H9 (cell line): Measurements from ENCODE around the gene C12orf56. TPM values are rescaled to one million over a fixed set of nuclear protein-coding genes. Genes with fewer than 3 reads are reported as not detected.
A peak's percentile ranks its signal among the peaks of the same experiment; 100 is the strongest.

Experiments used
- DNase-seq: peaks from one replicate; pipeline ENCODE4 v3.0.0-alpha.2; 2017
- H2AFZ ChIP-seq: one replicate; pipeline ENCODE4 v1.6.1; 2013; ENCODE audit warnings: mild to moderate bottlenecking, low read length, control low read depth, moderate library complexity
- H2AK5ac ChIP-seq: 2 replicates; pipeline ENCODE4 v1.6.1; 2013; ENCODE audit warnings: low read length, control low read depth, mixed read lengths; ENCODE audit not compliant: insufficient read length
- H2BK120ac ChIP-seq: one replicate; pipeline ENCODE4 v1.6.1; 2013; ENCODE audit warnings: low read depth, mild to moderate bottlenecking, low read length, control low read depth, inconsistent platforms; ENCODE audit not compliant: poor library complexity, severe bottlenecking
- H2BK12ac ChIP-seq: 2 replicates; pipeline ENCODE4 v1.6.1; 2013; ENCODE audit warnings: low read length, control low read depth, mixed read lengths, low read depth; ENCODE audit not compliant: insufficient read length
- H2BK15ac ChIP-seq: 2 replicates; pipeline ENCODE4 v1.6.1; 2013; ENCODE audit warnings: low read depth, low read length, control low read depth
- H2BK20ac ChIP-seq: one replicate; pipeline ENCODE4 v1.6.1; 2013; ENCODE audit warnings: low read depth, mild to moderate bottlenecking, low read length, control low read depth, inconsistent platforms; ENCODE audit not compliant: poor library complexity, severe bottlenecking
- H2BK5ac ChIP-seq: 2 replicates; pipeline ENCODE4 v1.6.1; 2013; ENCODE audit warnings: low read length, control low read depth, mixed read lengths; ENCODE audit not compliant: insufficient read length
- H3K14ac ChIP-seq: 2 replicates; pipeline ENCODE4 v1.6.1; 2013; ENCODE audit warnings: low read length, control low read depth; ENCODE audit not compliant: insufficient read depth
- H3K18ac ChIP-seq: 2 replicates; pipeline ENCODE4 v1.6.1; 2013; ENCODE audit warnings: low read depth, mild to moderate bottlenecking, mixed read lengths, low read length, control low read depth; ENCODE audit not compliant: insufficient read length
- H3K23ac ChIP-seq: 2 replicates; pipeline ENCODE4 v1.6.1; 2013; ENCODE audit warnings: low read length, control low read depth, mixed read lengths, low read depth; ENCODE audit not compliant: insufficient read length
- H3K23me2 ChIP-seq: 2 replicates; pipeline ENCODE4 v1.6.1; 2013; ENCODE audit warnings: low read depth, mild to moderate bottlenecking, mixed read lengths, low read length, control low read depth; ENCODE audit not compliant: insufficient read length, poor library complexity, severe bottlenecking
- H3K27ac ChIP-seq: 2 replicates; pipeline ENCODE4 v1.5.1; 2013; ENCODE audit warnings: low read length, control low read depth, mixed read lengths, low read depth; ENCODE audit not compliant: insufficient read length
- H3K27me3 ChIP-seq: 2 replicates; pipeline ENCODE4 v1.6.1; 2013; ENCODE audit warnings: low read length, control low read depth, inconsistent platforms; ENCODE audit not compliant: insufficient read depth
- H3K4ac ChIP-seq: 2 replicates; pipeline ENCODE4 v1.6.1; 2013; ENCODE audit warnings: low read depth, mild to moderate bottlenecking, control low read depth, inconsistent platforms, low read length, moderate library complexity
- H3K4me1 ChIP-seq: 2 replicates; pipeline ENCODE4 v1.6.1; 2013; ENCODE audit warnings: low read length, control low read depth, inconsistent platforms; ENCODE audit not compliant: insufficient read depth
- H3K4me2 ChIP-seq: 2 replicates; pipeline ENCODE4 v1.6.1; 2013; ENCODE audit warnings: low read length, control low read depth, mixed read lengths; ENCODE audit not compliant: insufficient read length, insufficient read depth
- H3K56ac ChIP-seq: 2 replicates; pipeline ENCODE4 v1.6.1; 2013; ENCODE audit warnings: low read depth, mild to moderate bottlenecking, mixed read lengths, low read length, control low read depth; ENCODE audit not compliant: insufficient read length
- H3K79me1 ChIP-seq: 2 replicates; pipeline ENCODE4 v1.6.1; 2013; ENCODE audit warnings: low read depth, mild to moderate bottlenecking, moderate library complexity, low read length, control low read depth, inconsistent platforms; ENCODE audit not compliant: insufficient read depth, poor library complexity, severe bottlenecking
- H3K79me2 ChIP-seq: 2 replicates; pipeline ENCODE4 v1.6.1; 2013; ENCODE audit warnings: low read length, control low read depth, inconsistent platforms; ENCODE audit not compliant: insufficient read depth
- H3K9ac ChIP-seq: 2 replicates; pipeline ENCODE4 v1.6.1; 2013; ENCODE audit warnings: low read length, control low read depth, mixed read lengths; ENCODE audit not compliant: insufficient read length; ENCODE audit errors: extremely low read depth
- H3K9me3 ChIP-seq: one replicate; pipeline ENCODE4 v1.6.1; 2013; ENCODE audit warnings: low read depth, low read length, inconsistent platforms; ENCODE audit not compliant: control insufficient read depth
- H3T11ph ChIP-seq: one replicate; pipeline ENCODE4 v1.6.1; 2013; ENCODE audit warnings: mild to moderate bottlenecking, low read length, control low read depth, inconsistent platforms
- H4K20me1 ChIP-seq: one replicate; pipeline ENCODE4 v1.6.1; 2013; ENCODE audit not compliant: control insufficient read depth, insufficient read length, insufficient read depth
- H4K5ac ChIP-seq: 2 replicates; pipeline ENCODE4 v1.6.1; 2013; ENCODE audit warnings: low read depth, mild to moderate bottlenecking, mixed read lengths, low read length, control low read depth; ENCODE audit not compliant: insufficient read length
- H4K8ac ChIP-seq: replicated peaks from 2 replicates; pipeline ENCODE4 v1.6.1; 2013; ENCODE audit warnings: low read length, control low read depth, mixed read lengths, low read depth; ENCODE audit not compliant: insufficient read length
- H4K91ac ChIP-seq: 2 replicates; pipeline ENCODE4 v1.6.1; 2013; ENCODE audit warnings: low read depth, mild to moderate bottlenecking, moderate library complexity, mixed read lengths, low read length, control low read depth; ENCODE audit not compliant: insufficient read length
- H3K27ac Mint-ChIP-seq, 3 experiments: 2 replicates in 2 of 3; 3 replicates in 1 of 3; pipeline ENCODE4 v1.8.0; 2020 to 2021; ENCODE audit warnings: mixed read lengths in 3 of 3, mild to moderate bottlenecking in 1 of 3, moderate library complexity in 1 of 3
- H3K27me3 Mint-ChIP-seq: 2 replicates; pipeline ENCODE4 v1.8.0; 2021; ENCODE audit warnings: low read depth, mild to moderate bottlenecking, moderate library complexity, mixed read lengths
- H3K36me3 Mint-ChIP-seq, 3 experiments: 2 replicates in 2 of 3; 3 replicates in 1 of 3; pipeline ENCODE4 v1.8.0; 2020 to 2021; ENCODE audit warnings: low read depth in 3 of 3, mixed read lengths in 3 of 3; ENCODE audit not compliant: insufficient read depth in 1 of 3
- H3K4me1 Mint-ChIP-seq, 2 experiments: 2 replicates each; pipeline ENCODE4 v1.8.0; 2020; ENCODE audit warnings: mixed read lengths in 2 of 2
- H3K4me3 Mint-ChIP-seq, 2 experiments: 2 replicates in 1 of 2; 3 replicates in 1 of 2; pipeline ENCODE4 v1.8.0; 2020 to 2021; ENCODE audit warnings: mild to moderate bottlenecking in 2 of 2, mixed read lengths in 2 of 2, moderate library complexity in 1 of 2
- H3K9me3 Mint-ChIP-seq, 2 experiments: 2 replicates in 1 of 2; 3 replicates in 1 of 2; pipeline ENCODE4 v1.8.0; 2020; ENCODE audit warnings: mild to moderate bottlenecking in 2 of 2, mixed read lengths in 2 of 2, moderate library complexity in 1 of 2
- CTCF ChIP-seq: fragments of 200-600 bp; sonication (generic); conservative IDR thresholded peaks from 3 replicates; pipeline ENCODE4 v1.8.0; 2021; ENCODE audit warnings: antibody characterized with exemption, mild to moderate bottlenecking
- WGBS: extraction: QIAGEN DNeasy Blood & Tissue Kit; methylation state at CpG from one replicate; pipeline ENCODE4 v1.1.7; 2013; ENCODE audit warnings: missing lambda C conversion rate, low lambda C conversion rate, mixed read lengths; ENCODE audit not compliant: insufficient read length; ENCODE audit errors: extremely low coverage; 5-methylcytosine and 5-hydroxymethylcytosine counted together
- total RNA-seq: library from RNA; stranded (reverse); gene quantifications from 2 replicates; pipeline ENCODE4 v1.2.1, GENCODE V29; 2021

The C12orf56 gene
- total RNA-seq, 1 experiment from 2014 or later = 2.2 TPM

GRCh38 chr12:64222009-64222765, 168.4 kb downstream of the C12orf56 start, which contains the start of gene KICS2:
TSS of gene KICS2 (minus strand) at chr12:64222296. CDS start at chr12:64222237, 59 bp downstream.
- H3K36me3 Mint-ChIP-seq = no peaks in the 10 kb centered on the region
- Histone ChIP-seq H3T11ph (no peak within 1 kb of the TSS), H3K4me2 (peak within 1 kb of the TSS; percentile 55), H3K27ac (no peak within 1 kb of the TSS), H3K9me3 (no peaks in the 10 kb centered on the region), H3K4me1 (peaks cover 3% of the 10 kb centered on the region), H3K27me3 (no peaks in the 10 kb centered on the region), H4K8ac (no peak within 1 kb of the TSS), H3K79me2 (no peaks in the 10 kb centered on the region), H2BK12ac (no peak within 1 kb of the TSS), H4K91ac (no peak within 1 kb of the TSS), H3K56ac (no peak within 1 kb of the TSS), H4K5ac (peak within 1 kb of the TSS; percentile 13), H3K23ac (no peak within 1 kb of the TSS), H3K4ac (no peak within 1 kb of the TSS; the same call in 1 of the 2 replicates), H2BK15ac (no peak within 1 kb of the TSS), H3K23me2 (no peaks in the 10 kb centered on the region), H2AFZ (no peak within 1 kb of the TSS), H2BK120ac (no peak within 1 kb of the TSS), H3K79me1 (no peaks in the 10 kb centered on the region), H2BK5ac (no peak within 1 kb of the TSS), H3K18ac (peak within 1 kb of the TSS; percentile 88), H4K20me1 (no peaks in the 10 kb centered on the region), H3K14ac (peak within 1 kb of the TSS; percentile 88), H3K9ac (peak within 1 kb of the TSS; percentile 80), H2BK20ac (no peak within 1 kb of the TSS), H2AK5ac (no peak within 1 kb of the TSS)
- peaks cover 28 to 31% of the 10 kb centered on the region in 2 experiments for H3K4me1 Mint-ChIP-seq
- H3K27me3 Mint-ChIP-seq = peaks cover 2% of the 10 kb centered on the region; the same call in 1 of the 2 replicates
- DNase-seq = peak; percentile 97
- peak within 1 kb of the TSS; percentile 90 to 94 for H3K4me3 Mint-ChIP-seq
- no peaks in the 10 kb centered on the region for H3K9me3 Mint-ChIP-seq
- WGBS = no CpG with 5 or more reads among the region's 56 CpGs
- peak within 1 kb of the TSS; percentile 88 to 99 (median 89) for H3K27ac Mint-ChIP-seq
- TF ChIP-seq CTCF = no peak
